OCI-LY7 (cell line): Measurements from ENCODE around the gene TRIO. TPM values are rescaled to one million over a fixed set of nuclear protein-coding genes. Genes with fewer than 3 reads are reported as not detected.

Source experiments
- BruUV-seq: library from RNA; stranded (reverse); fragments of 400-500 nt; replicated peaks from 2 replicates; lab custom pipeline; 2021; lab: Mats Ljungman, UMichigan
- CTCF ChIA-PET: fragments of 300-600 bp; sonication (Branson Sonifier 250); formaldehyde crosslinking; loops from one replicate; lab custom pipeline; 2022; ENCODE audit warnings: antibody characterized with exemption; ENCODE audit not compliant: unreplicated experiment; lab: Charles Lee
- POLR2A ChIA-PET: fragments of 300-600 bp; sonication (Branson Sonifier 250); formaldehyde crosslinking; loops from one replicate; lab custom pipeline; 2022; ENCODE audit warnings: antibody characterized with exemption; lab: Charles Lee
- DNase-seq: peaks from one replicate; pipeline ENCODE4 v3.0.0-alpha.2; 2015; ENCODE audit warnings: low spot score
- H2AFZ ChIP-seq: fragments of 200-600 bp; sonication (generic), shearing (Covaris generic); 2 replicates; pipeline ENCODE4 v1.6.1; 2014; ENCODE audit warnings: mild to moderate bottlenecking, antibody characterized with exemption, low read length, moderate library complexity
- H3K27ac ChIP-seq: fragments of 200-600 bp; sonication (generic); 2 replicates; pipeline ENCODE4 v1.5.1; 2014; ENCODE audit warnings: mixed run types, low read depth, mild to moderate bottlenecking, moderate library complexity, low read length, inconsistent platforms; ENCODE audit not compliant: poor library complexity, severe bottlenecking
- H3K36me3 ChIP-seq: fragments of 200-600 bp; sonication (generic); 2 replicates; pipeline ENCODE4 v1.6.1; 2014; ENCODE audit warnings: mild to moderate bottlenecking, antibody characterized with exemption, low read length, moderate library complexity, mixed read lengths; ENCODE audit not compliant: insufficient read depth
- H3K4me1 ChIP-seq: fragments of 200-600 bp; sonication (generic); 2 replicates; pipeline ENCODE4 v1.5.1; 2014; ENCODE audit warnings: mild to moderate bottlenecking, low read length; ENCODE audit not compliant: insufficient read depth, poor library complexity, severe bottlenecking
- H3K4me2 ChIP-seq: fragments of 200-600 bp; sonication (generic); 2 replicates; pipeline ENCODE4 v1.6.1; 2014; ENCODE audit warnings: mild to moderate bottlenecking, low read length
- H3K4me3 ChIP-seq: fragments of 200-600 bp; sonication (generic); 2 replicates; pipeline ENCODE4 v1.5.1; 2014; ENCODE audit warnings: mild to moderate bottlenecking, low read depth, low read length; ENCODE audit not compliant: poor library complexity, severe bottlenecking
- H3K79me2 ChIP-seq: fragments of 200-600 bp; sonication (generic); 2 replicates; pipeline ENCODE4 v1.6.1; 2016; ENCODE audit warnings: low read depth, mild to moderate bottlenecking, low read length, moderate library complexity, mixed read lengths; ENCODE audit not compliant: insufficient read depth
- H3K9me2 ChIP-seq: fragments of 200-600 bp; sonication (generic); 2 replicates; pipeline ENCODE4 v1.6.1; 2016; ENCODE audit warnings: mild to moderate bottlenecking, low read length, mixed read lengths; ENCODE audit not compliant: insufficient read depth
- H3K9me3 ChIP-seq: fragments of 200-600 bp; sonication (generic); 2 replicates; pipeline ENCODE4 v1.6.1; 2014; ENCODE audit warnings: mild to moderate bottlenecking, mixed run types, low read length, mixed read lengths
- H4K20me1 ChIP-seq: fragments of 200-600 bp; sonication (generic); 2 replicates; pipeline ENCODE4 v1.6.1; 2014; ENCODE audit warnings: mild to moderate bottlenecking, antibody characterized with exemption, low read length, moderate library complexity, mixed read lengths; ENCODE audit not compliant: insufficient read depth
- CTCF ChIP-seq: fragments of 200-600 bp; sonication (generic); conservative IDR thresholded peaks from 2 replicates; pipeline ENCODE4 v1.5.1; 2014; ENCODE audit warnings: mild to moderate bottlenecking, antibody characterized with exemption, low read length, moderate library complexity, mixed read lengths
- EZH2phosphoT487 ChIP-seq: fragments of 200-600 bp; sonication (generic); IDR thresholded peaks from 2 replicates; pipeline ENCODE4 v1.6.1; 2018; ENCODE audit warnings: low read depth, borderline replicate concordance, mild to moderate bottlenecking, mixed run types, antibody characterized with exemption, low read length, moderate library complexity, mixed read lengths
- intact Hi-C: fragments of 100-400 bp; cut with micrococcal nuclease; formaldehyde crosslinking; loops from one replicate; pipeline ENCODE4 v1.10.0; 2022; ENCODE audit not compliant: unreplicated experiment
- total RNA-seq, 2 experiments: library from RNA; depleted of rRNA in 1 of 2; stranded (reverse); fragments of >200 nt in 1 of 2; shearing (Covaris generic) in 1 of 2; gene quantifications; 2 replicates each; pipeline ENCODE4 v1.2.3, GENCODE V29; 2014 to 2022

Gene TRIO
- total RNA-seq, 2 experiments from 2014 or later: 35.8 to 55.1 TPM

GRCh38 chr5:14407746-14408175 is 264.6 kb downstream of the TRIO start:
- ChIA-PET POLR2A (no interaction called here), CTCF (no interaction called here)
- H3K79me2 ChIP-seq: no peaks in the 10 kb centered on the region
- DNase-seq: no peak
- H2AFZ ChIP-seq: no peak overlapping the region
- TF ChIP-seq CTCF: no peak
- no peak for TF ChIP-seq EZH2phosphoT487
- H3K9me3 ChIP-seq: no peaks in the 10 kb centered on the region
- H4K20me1 ChIP-seq: no peaks in the 10 kb centered on the region
- intact Hi-C loops: no loop called here
- H3K9me2 ChIP-seq: no peaks in the 10 kb centered on the region
- H3K27ac ChIP-seq: no peak overlapping the region
- H3K36me3 ChIP-seq: 0 out of 2 replicates have a peak, but pooled peaks cover 3% of the 10 kb centered on the region
- no peak overlapping the region for H3K4me2 ChIP-seq
- no peak overlapping the region for H3K4me3 ChIP-seq
- no peaks in the 10 kb centered on the region for H3K4me1 ChIP-seq
- BruUV-seq: no TSS peak

GRCh38 chr5:14408969-14409586 is 265.9 kb downstream of the TRIO start:
- TF ChIP-seq EZH2phosphoT487 (no peak), CTCF (no peak)
- no peak overlapping the region for H3K27ac ChIP-seq
- ChIA-PET CTCF (no interaction called here), POLR2A (interaction anchor here (0.7 kb wide), 1 partner anchor 235 kb away, joined by 3 read pairs; no protein-coding TSS in a partner anchor)
- H3K79me2 ChIP-seq: no peaks in the 10 kb centered on the region
- no peaks in the 10 kb centered on the region for H4K20me1 ChIP-seq
- no peak overlapping the region for H2AFZ ChIP-seq
- no peaks in the 10 kb centered on the region for H3K9me2 ChIP-seq
- no peak overlapping the region for H3K4me2 ChIP-seq
- no TSS peak for BruUV-seq
- 0 out of 2 replicates have a peak, but pooled peaks cover 3% of the 10 kb centered on the region for H3K36me3 ChIP-seq
- H3K4me1 ChIP-seq: no peaks in the 10 kb centered on the region
- no peaks in the 10 kb centered on the region for H3K9me3 ChIP-seq
- H3K4me3 ChIP-seq: no peak overlapping the region
- DNase-seq: no peak
- intact Hi-C loops: no loop called here

- no TSS peak for BruUV-seq
- intact Hi-C loops: no loop called here
- TF ChIP-seq EZH2phosphoT487 (no peak), CTCF (no peak)
- Histone ChIP-seq H3K4me3 (no peak overlapping the region), H3K9me2 (no peaks in the 10 kb centered on the region), H3K4me2 (no peak overlapping the region), H3K79me2 (no peaks in the 10 kb centered on the region), H4K20me1 (no peaks in the 10 kb centered on the region), H3K36me3 (0 out of 2 replicates have a peak, but pooled peaks cover 3% of the 10 kb centered on the region), H2AFZ (no peak overlapping the region), H3K4me1 (no peaks in the 10 kb centered on the region), H3K9me3 (no peaks in the 10 kb centered on the region), H3K27ac (no peak overlapping the region)
- ChIA-PET CTCF (no interaction called here), POLR2A (no interaction called here)
- DNase-seq: no peak
Measured at GRCh38 chr5:14410068-14410393, 266.9 kb downstream of the TRIO start.
